ENCODE results near the gene NPIPB2.

Gene NPIPB2

DNA sequence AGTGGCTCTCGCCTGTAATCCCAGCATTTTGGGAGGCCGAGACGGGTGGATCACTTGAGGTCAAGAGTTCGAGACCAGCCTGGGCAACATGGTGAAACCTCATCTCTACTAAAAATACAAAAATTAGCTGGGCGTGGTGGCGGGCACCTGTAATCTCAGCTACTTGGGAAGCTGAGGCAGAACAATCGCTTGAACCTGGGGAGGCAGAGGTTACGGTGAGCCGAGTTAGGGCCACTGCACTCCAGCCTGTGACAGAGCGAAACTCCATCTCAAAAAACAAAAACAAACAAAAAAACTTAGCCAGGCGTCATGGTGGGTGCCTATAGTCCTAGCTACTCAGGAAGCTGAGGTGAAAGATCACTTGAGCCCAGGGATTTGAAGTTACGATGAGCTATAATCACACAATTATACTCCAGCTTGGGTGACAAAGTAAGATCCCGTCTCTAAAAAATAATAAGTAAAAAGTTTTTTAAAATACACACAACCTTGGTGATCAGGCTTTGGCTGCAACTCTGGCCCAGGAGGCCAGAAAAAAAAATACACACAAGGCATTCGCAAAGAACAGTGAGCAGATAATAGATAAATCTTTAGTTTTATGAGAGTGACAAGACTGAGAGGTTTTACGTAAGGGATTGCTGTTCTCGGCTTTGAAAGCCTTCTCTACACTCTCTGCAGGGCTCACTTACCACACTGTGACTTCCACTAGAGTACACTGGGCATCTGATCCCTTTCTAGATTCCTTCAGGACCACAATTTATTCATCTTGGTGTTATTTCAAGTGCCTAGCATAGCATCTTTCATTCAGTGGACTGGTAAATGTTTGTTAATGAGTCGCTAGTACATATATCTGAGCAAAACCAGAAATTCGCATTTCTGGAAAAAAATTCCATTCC, 31.9 kb downstream of the NPIPB2 start:
- TF ChIP-seq TAF1 (IDR thresholded peaks at IDR 0.05; ENCODE audit: low read depth) (no peak), TCF12 (IDR thresholded peaks at IDR 0.05; ENCODE audit: low read depth) (no peak), NFIC (IDR thresholded peaks at IDR 0.05) (no peak), CEBPB (IDR thresholded peaks at IDR 0.05) (no peak), EP300 (IDR thresholded peaks at IDR 0.05; ENCODE audit: borderline replicate concordance) (no peak), TEAD4 (IDR thresholded peaks at IDR 0.05) (no peak)

- TF ChIP-seq CREB1 (IDR thresholded peaks at IDR 0.05; ENCODE audit: low read depth) (no peak), USF1 (IDR thresholded peaks at IDR 0.05) (no peak), EP300 (IDR thresholded peaks at IDR 0.05; ENCODE audit: borderline replicate concordance) (no peak), ZBTB7A (IDR thresholded peaks at IDR 0.05; ENCODE audit: low read depth) (no peak), TEAD4 (IDR thresholded peaks at IDR 0.05) (no peak)
- TF ChIP-seq, protein P1, sequence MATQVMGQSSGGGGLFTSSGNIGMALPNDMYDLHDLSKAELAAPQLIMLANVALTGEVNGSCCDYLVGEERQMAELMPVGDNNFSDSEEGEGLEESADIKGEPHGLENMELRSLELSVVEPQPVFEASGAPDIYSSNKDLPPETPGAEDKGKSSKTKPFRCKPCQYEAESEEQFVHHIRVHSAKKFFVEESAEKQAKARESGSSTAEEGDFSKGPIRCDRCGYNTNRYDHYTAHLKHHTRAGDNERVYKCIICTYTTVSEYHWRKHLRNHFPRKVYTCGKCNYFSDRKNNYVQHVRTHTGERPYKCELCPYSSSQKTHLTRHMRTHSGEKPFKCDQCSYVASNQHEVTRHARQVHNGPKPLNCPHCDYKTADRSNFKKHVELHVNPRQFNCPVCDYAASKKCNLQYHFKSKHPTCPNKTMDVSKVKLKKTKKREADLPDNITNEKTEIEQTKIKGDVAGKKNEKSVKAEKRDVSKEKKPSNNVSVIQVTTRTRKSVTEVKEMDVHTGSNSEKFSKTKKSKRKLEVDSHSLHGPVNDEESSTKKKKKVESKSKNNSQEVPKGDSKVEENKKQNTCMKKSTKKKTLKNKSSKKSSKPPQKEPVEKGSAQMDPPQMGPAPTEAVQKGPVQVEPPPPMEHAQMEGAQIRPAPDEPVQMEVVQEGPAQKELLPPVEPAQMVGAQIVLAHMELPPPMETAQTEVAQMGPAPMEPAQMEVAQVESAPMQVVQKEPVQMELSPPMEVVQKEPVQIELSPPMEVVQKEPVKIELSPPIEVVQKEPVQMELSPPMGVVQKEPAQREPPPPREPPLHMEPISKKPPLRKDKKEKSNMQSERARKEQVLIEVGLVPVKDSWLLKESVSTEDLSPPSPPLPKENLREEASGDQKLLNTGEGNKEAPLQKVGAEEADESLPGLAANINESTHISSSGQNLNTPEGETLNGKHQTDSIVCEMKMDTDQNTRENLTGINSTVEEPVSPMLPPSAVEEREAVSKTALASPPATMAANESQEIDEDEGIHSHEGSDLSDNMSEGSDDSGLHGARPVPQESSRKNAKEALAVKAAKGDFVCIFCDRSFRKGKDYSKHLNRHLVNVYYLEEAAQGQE (IDR thresholded peaks at IDR 0.05; ENCODE audit: low read depth): no peak
These were observed 34.5 kb downstream of the NPIPB2 start for GRCh38 chr16:11907160-11907970.

DNA sequence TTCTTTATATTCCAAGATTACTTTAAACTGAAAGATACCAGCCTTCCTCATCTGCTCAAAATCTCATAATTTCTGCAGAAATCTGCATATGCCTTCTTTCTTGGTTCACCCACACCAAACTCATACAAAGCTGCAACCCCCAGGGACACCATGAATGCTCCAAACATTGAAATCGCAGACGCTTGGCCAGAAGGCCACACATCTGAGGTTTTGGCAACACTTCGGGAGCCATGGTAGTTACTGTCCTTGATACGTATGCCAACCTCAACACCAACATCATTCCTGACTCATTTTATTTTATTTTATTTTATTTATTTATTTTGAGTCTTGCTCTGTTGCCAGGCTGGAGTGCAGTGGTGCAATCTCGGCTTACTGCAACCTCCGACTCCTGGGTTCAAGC, 37.9 kb downstream of the NPIPB2 start:
- TF ChIP-seq, protein P1 (IDR thresholded peaks at IDR 0.05; ENCODE audit: low read depth): no peak
- TF ChIP-seq YY1 (IDR thresholded peaks at IDR 0.05; ENCODE audit: low read depth): no peak
- no peak for TF ChIP-seq ZBTB7A (IDR thresholded peaks at IDR 0.05; ENCODE audit: low read depth)
- no peak for TF ChIP-seq RAD21 (IDR thresholded peaks at IDR 0.05; ENCODE audit: low read depth)
- TF ChIP-seq TEAD4 (IDR thresholded peaks at IDR 0.05): no peak
- TF ChIP-seq FOXM1 (IDR thresholded peaks at IDR 0.05; ENCODE audit: borderline replicate concordance, low read depth): no peak
- TF ChIP-seq MAX (IDR thresholded peaks at IDR 0.05): no peak
- TF ChIP-seq NFIC (IDR thresholded peaks at IDR 0.05): no peak
- no peak for TF ChIP-seq EGR1 (IDR thresholded peaks at IDR 0.05)
- TF ChIP-seq EP300 (IDR thresholded peaks at IDR 0.05; ENCODE audit: borderline replicate concordance): no peak
- no peak for TF ChIP-seq TAF1 (IDR thresholded peaks at IDR 0.05; ENCODE audit: low read depth)
- no peak for TF ChIP-seq CREB1 (IDR thresholded peaks at IDR 0.05; ENCODE audit: low read depth)
- TF ChIP-seq CEBPB (IDR thresholded peaks at IDR 0.05): no peak
- no peak for TF ChIP-seq USF1 (IDR thresholded peaks at IDR 0.05)

DNA sequence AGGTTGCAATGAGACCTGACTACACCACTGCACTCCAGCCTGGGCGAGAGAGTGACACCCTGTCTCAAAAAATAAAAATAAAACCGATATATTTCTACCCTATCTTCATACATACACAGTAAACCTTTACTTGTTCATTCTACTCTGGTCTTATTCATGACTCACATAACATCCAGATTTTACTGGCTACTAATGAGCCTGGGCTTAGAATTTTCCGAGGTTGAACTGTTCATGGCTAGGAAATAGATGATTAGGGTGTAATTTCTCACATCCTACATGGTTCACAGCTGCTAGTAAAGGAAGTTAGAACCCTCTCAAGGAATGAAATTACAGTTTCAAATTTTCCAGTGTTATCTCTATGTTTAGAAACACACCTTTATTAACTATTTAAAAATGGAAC, 40.8 kb downstream of the NPIPB2 start:
- no peak for TF ChIP-seq TCF12 (IDR thresholded peaks at IDR 0.05; ENCODE audit: low read depth)
- no peak for TF ChIP-seq EGR1 (IDR thresholded peaks at IDR 0.05)
- TF ChIP-seq FOXM1 (IDR thresholded peaks at IDR 0.05; ENCODE audit: borderline replicate concordance, low read depth): no peak
- no peak for TF ChIP-seq EP300 (IDR thresholded peaks at IDR 0.05; ENCODE audit: borderline replicate concordance)
- TF ChIP-seq TAF1 (IDR thresholded peaks at IDR 0.05; ENCODE audit: low read depth): no peak
- TF ChIP-seq YY1 (IDR thresholded peaks at IDR 0.05; ENCODE audit: low read depth): no peak
- TF ChIP-seq RAD21 (IDR thresholded peaks at IDR 0.05; ENCODE audit: low read depth): no peak

DNA sequence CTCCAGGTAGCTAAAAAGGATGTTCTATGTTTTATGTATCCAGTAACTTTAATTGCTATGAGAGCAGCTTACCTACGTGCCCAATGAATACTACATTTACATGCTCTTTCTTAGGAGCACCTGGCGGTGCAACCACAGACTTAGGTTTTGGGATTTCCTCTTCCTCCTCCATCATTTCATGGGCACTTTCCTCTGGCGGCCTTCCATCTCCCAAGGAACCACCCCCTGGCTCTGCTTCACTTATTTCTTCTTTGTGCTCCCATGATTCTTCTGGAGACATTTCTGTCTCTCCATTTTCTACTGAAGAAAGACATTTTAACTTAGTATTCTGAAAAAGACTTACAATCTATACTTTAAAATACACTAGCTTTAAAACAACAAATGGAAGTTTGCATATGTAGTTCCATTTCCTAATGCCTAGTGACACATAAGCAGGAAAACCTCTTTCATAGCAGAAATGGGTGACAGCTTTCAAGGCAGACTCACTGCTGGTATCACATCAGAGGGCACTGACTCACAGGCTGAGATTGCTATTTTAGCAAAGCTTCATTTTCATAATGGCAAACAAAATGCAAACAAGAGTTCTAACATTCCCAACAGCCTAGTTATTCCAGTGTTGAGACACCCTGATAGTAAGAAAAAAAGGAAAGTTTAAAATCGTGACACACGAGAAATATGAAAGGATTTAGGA, 45.2 kb downstream of the NPIPB2 start:
- no peak for TF ChIP-seq TEAD4 (IDR thresholded peaks at IDR 0.05)
- no peak for TF ChIP-seq EGR1 (IDR thresholded peaks at IDR 0.05)
- TF ChIP-seq ZBTB7A (IDR thresholded peaks at IDR 0.05; ENCODE audit: low read depth): no peak
